Measurements from ENCODE around the gene GTF3C2. TPM values are rescaled to one million over a fixed set of nuclear protein-coding genes. Genes with fewer than 3 reads are reported as not detected.

GTF3C2 gene
- total and polyA plus RNA-seq, 2 of the 13 experiments (the other 11 are each of a cell fraction or from before 2014, with no cell fraction given), result 77.5 to 130 TPM

GRCh38 chr2:27370816-27371620 lies 14.5 kb upstream of the GTF3C2 start (continued):
- TF ChIP-seq, protein P1, sequence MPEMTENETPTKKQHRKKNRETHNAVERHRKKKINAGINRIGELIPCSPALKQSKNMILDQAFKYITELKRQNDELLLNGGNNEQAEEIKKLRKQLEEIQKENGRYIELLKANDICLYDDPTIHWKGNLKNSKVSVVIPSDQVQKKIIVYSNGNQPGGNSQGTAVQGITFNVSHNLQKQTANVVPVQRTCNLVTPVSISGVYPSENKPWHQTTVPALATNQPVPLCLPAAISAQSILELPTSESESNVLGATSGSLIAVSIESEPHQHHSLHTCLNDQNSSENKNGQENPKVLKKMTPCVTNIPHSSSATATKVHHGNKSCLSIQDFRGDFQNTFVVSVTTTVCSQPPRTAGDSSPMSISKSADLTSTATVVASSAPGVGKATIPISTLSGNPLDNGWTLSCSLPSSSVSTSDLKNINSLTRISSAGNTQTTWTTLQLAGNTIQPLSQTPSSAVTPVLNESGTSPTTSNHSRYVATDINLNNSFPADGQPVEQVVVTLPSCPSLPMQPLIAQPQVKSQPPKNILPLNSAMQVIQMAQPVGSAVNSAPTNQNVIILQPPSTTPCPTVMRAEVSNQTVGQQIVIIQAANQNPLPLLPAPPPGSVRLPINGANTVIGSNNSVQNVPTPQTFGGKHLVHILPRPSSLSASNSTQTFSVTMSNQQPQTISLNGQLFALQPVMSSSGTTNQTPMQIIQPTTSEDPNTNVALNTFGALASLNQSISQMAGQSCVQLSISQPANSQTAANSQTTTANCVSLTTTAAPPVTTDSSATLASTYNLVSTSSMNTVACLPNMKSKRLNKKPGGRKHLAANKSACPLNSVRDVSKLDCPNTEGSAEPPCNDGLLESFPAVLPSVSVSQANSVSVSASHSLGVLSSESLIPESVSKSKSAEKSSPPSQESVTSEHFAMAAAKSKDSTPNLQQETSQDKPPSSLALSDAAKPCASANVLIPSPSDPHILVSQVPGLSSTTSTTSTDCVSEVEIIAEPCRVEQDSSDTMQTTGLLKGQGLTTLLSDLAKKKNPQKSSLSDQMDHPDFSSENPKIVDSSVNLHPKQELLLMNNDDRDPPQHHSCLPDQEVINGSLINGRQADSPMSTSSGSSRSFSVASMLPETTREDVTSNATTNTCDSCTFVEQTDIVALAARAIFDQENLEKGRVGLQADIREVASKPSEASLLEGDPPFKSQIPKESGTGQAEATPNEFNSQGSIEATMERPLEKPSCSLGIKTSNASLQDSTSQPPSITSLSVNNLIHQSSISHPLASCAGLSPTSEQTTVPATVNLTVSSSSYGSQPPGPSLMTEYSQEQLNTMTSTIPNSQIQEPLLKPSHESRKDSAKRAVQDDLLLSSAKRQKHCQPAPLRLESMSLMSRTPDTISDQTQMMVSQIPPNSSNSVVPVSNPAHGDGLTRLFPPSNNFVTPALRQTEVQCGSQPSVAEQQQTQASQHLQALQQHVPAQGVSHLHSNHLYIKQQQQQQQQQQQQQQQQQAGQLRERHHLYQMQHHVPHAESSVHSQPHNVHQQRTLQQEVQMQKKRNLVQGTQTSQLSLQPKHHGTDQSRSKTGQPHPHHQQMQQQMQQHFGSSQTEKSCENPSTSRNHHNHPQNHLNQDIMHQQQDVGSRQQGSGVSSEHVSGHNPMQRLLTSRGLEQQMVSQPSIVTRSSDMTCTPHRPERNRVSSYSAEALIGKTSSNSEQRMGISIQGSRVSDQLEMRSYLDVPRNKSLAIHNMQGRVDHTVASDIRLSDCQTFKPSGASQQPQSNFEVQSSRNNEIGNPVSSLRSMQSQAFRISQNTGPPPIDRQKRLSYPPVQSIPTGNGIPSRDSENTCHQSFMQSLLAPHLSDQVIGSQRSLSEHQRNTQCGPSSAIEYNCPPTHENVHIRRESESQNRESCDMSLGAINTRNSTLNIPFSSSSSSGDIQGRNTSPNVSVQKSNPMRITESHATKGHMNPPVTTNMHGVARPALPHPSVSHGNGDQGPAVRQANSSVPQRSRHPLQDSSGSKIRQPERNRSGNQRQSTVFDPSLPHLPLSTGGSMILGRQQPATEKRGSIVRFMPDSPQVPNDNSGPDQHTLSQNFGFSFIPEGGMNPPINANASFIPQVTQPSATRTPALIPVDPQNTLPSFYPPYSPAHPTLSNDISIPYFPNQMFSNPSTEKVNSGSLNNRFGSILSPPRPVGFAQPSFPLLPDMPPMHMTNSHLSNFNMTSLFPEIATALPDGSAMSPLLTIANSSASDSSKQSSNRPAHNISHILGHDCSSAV (CRISPR knock-in tag; IDR thresholded peaks at IDR 0.05; ENCODE audit: borderline replicate concordance), result no peak
- TF ChIP-seq ZKSCAN1 (IDR thresholded peaks at IDR 0.05; ENCODE audit: low read length) (no peak), ZNF333 (CRISPR knock-in tag; IDR thresholded peaks at IDR 0.05; ENCODE audit: borderline replicate concordance) (no peak; the same call in 1 of the 2 replicates), ZNF343 (CRISPR knock-in tag; IDR thresholded peaks at IDR 0.05) (no peak; the same call in 1 of the 2 replicates), XRCC5 (optimal IDR thresholded peaks at IDR 0.05; ENCODE audit: low read length) (no peak), ZNF546 (CRISPR knock-in tag; conservative IDR thresholded peaks at IDR 0.05) (no peak; the same call in 1 of the 2 replicates), KDM5B (CRISPR knock-in tag; IDR thresholded peaks at IDR 0.05; ENCODE audit: borderline replicate concordance) (no peak; the same call in 1 of the 2 replicates), IRX3 (CRISPR knock-in tag; IDR thresholded peaks at IDR 0.05; ENCODE audit: borderline replicate concordance, low read depth) (no peak), NFRKB (IDR thresholded peaks at IDR 0.05) (no peak), MED13 (CRISPR knock-in tag; IDR thresholded peaks at IDR 0.05) (no peak; the same call in 1 of the 2 replicates), NPAS2 (CRISPR knock-in tag; IDR thresholded peaks at IDR 0.05; ENCODE audit: borderline replicate concordance) (no peak), ZNF124 (CRISPR knock-in tag; IDR thresholded peaks at IDR 0.05) (no peak), NR2F6 (IDR thresholded peaks at IDR 0.05) (no peak), NR2F6 (CRISPR knock-in tag; IDR thresholded peaks at IDR 0.05) (no peak), DRAP1 (CRISPR knock-in tag; IDR thresholded peaks at IDR 0.05) (no peak), GTF2F1 (IDR thresholded peaks at IDR 0.05; ENCODE audit: low read length) (no peak)
- TF ChIP-seq, protein P2, sequence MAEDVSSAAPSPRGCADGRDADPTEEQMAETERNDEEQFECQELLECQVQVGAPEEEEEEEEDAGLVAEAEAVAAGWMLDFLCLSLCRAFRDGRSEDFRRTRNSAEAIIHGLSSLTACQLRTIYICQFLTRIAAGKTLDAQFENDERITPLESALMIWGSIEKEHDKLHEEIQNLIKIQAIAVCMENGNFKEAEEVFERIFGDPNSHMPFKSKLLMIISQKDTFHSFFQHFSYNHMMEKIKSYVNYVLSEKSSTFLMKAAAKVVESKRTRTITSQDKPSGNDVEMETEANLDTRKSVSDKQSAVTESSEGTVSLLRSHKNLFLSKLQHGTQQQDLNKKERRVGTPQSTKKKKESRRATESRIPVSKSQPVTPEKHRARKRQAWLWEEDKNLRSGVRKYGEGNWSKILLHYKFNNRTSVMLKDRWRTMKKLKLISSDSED (CRISPR knock-in tag; IDR thresholded peaks at IDR 0.05), result no peak
- TF ChIP-seq, protein P3, sequence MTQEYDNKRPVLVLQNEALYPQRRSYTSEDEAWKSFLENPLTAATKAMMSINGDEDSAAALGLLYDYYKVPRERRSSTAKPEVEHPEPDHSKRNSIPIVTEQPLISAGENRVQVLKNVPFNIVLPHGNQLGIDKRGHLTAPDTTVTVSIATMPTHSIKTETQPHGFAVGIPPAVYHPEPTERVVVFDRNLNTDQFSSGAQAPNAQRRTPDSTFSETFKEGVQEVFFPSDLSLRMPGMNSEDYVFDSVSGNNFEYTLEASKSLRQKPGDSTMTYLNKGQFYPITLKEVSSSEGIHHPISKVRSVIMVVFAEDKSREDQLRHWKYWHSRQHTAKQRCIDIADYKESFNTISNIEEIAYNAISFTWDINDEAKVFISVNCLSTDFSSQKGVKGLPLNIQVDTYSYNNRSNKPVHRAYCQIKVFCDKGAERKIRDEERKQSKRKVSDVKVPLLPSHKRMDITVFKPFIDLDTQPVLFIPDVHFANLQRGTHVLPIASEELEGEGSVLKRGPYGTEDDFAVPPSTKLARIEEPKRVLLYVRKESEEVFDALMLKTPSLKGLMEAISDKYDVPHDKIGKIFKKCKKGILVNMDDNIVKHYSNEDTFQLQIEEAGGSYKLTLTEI (CRISPR knock-in tag; conservative IDR thresholded peaks at IDR 0.05), result no peak
